Activated T-cell treated with anti-CD3 and anti-CD28 coated beads for 4 hours (primary cell): ENCODE measurements around the gene XPNPEP2.

ENCODE experiments used
- DNase-seq: peaks from one replicate; pipeline ENCODE4 v3.0.0-alpha.2; 2020

XPNPEP2 gene

GRCh38 chrX:129808158-129808828 lies 69.5 kb downstream of the XPNPEP2 start:
- DNase-seq: no peak

DNA sequence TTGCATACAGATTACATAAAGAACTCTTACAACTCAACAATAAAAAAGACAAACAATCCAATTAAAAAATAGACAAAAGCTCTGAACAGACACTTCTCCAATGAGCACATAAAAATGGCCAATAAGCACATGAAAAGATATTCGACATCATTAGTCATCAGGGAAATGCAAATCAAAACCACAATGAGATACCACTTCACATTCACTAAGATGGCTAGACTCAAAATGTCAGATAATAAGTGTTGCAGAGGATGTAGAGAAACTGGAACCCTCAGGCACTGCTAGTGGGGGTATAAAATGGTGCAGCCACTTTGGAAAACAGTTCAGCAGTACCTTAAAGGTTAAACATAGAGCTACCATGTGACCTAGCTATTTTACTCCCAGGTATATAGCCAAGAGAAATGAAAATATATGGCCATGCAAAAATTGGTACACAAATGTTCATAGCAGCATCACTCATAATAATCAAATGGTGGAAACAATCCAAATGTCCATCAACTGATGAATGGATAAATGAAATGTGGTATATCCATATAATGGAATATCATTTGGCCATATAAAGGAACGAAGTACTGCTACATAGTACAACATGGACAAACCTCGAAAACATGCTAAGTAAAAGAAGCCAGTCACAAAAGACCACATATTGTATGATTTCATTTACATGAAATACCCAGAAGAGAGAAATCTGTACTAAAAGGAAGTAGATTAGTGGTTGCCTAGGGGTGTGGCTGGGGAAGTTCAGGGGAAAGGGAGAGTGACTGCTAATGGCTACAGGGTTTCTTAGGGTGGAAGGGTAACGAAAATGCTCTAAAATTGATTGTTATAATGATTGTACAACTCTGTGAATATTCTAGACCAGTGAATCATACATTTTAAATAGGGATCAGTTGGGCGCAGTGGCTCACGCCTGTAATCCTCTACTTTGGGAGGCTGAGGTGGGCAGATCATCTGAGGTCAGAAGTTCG lies 70.3 kb downstream of the XPNPEP2 start:
- no peak for DNase-seq

DNA sequence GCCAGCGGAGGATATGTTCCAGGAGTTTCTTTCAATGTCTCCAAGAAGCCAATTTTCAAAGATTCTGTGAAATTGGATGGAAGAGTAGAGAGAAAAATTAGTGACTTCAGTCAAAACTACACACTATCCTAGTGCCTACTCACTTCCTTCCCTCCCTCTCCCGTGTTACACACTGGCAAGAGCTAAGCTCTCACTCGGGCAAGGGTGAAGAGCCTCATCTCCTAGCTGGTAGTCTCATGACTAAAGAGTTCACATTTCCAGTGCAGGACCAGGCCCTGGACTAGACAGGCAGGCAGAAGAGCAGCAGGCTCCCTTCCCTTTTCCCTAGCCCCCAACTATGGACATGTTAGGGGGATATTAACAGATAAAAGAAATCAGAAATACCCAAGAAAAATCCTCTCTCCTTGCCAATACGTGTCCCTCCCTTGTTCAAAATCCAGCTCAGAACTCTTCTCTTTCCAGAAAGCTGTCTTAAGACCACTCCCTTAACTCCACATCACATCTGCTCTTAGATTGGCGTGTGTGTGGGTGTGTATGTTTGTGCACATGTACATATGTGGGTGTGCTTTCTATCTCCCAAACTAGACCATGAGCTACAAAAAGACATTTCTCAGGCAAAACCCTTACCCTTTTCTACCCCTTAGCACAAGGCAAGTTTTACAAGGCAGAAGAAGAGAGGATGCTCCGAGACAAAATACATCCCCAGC lies 75.0 kb downstream of the XPNPEP2 start:
- no peak for DNase-seq

DNA sequence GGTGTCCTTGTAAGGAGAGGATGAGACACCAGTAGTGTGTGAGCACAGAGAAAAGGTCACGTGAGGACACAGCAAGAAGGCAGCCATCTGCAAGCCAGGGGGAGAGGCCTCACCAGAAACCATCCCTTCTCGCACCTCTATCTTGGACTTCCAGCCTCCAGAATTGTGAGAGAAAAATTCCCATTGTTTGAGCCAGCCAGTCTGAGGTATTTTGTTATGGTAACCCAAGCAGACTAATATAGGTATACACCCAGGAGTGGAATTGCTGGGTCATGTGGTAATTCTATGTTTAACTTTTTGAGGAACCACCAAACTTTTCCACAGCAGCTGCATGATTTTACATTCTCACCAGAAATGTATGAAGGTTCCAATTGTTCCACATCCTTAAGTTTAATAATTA lies 79.3 kb downstream of the XPNPEP2 start:
- DNase-seq: no peak
